WTC11 (cell line): Measurements from ENCODE around the gene EPHA4. TPM values are rescaled to one million over a fixed set of nuclear protein-coding genes. Genes with fewer than 3 reads are reported as not detected.

Source experiments
- ATAC-seq: fragments of 200-7000 bp; cut with Tn5 transposase; 2 replicates; pipeline ENCODE4 v1.10.0; 2021; ENCODE audit warnings: mild to moderate bottlenecking, moderate library complexity
- CTCF ChIA-PET: fragments of 300-600 bp; sonication (Branson Sonifier 250); formaldehyde crosslinking; loops from one replicate; lab custom pipeline; 2021; ENCODE audit warnings: antibody characterized with exemption; lab: Charles Lee
- POLR2A ChIA-PET: fragments of 350-600 bp; sonication (Branson Sonifier 250); formaldehyde crosslinking; loops from one replicate; lab custom pipeline; 2021; ENCODE audit warnings: antibody characterized with exemption; lab: Charles Lee
- DNase-seq: peaks from one replicate; pipeline ENCODE4 v3.0.0; 2021; ENCODE audit warnings: low spot score
- H3K27ac Mint-ChIP-seq: 2 replicates; pipeline ENCODE4 v1.8.0; 2021; ENCODE audit warnings: mixed read lengths
- H3K27me3 Mint-ChIP-seq: 2 replicates; pipeline ENCODE4 v1.8.0; 2021; ENCODE audit warnings: low read depth, mild to moderate bottlenecking, moderate library complexity, mixed read lengths
- H3K36me3 Mint-ChIP-seq: 2 replicates; pipeline ENCODE4 v1.8.0; 2021; ENCODE audit warnings: mixed read lengths
- H3K4me1 Mint-ChIP-seq: 2 replicates; pipeline ENCODE4 v1.8.0; 2022; ENCODE audit warnings: mixed read lengths
- H3K4me3 Mint-ChIP-seq: 2 replicates; pipeline ENCODE4 v1.8.0; 2021; ENCODE audit warnings: mild to moderate bottlenecking, moderate library complexity, mixed read lengths
- H3K9me3 Mint-ChIP-seq: 2 replicates; pipeline ENCODE4 v1.8.0; 2021; ENCODE audit warnings: mixed read lengths
- CREM ChIP-seq: sonication (generic); formaldehyde crosslinking; IDR thresholded peaks from 2 replicates; pipeline ENCODE4 v1.8.1; 2022; ENCODE audit warnings: mild to moderate bottlenecking, missing genetic modification reagents, moderate library complexity
- ELF4 ChIP-seq: sonication (generic); formaldehyde crosslinking; IDR thresholded peaks from 2 replicates; pipeline ENCODE4 v1.8.1; 2022; ENCODE audit warnings: low read depth, mild to moderate bottlenecking, moderate library complexity, missing genetic modification reagents
- EMX1 ChIP-seq: fragments of 250-450 bp; sonication (Bioruptor Pico); IDR thresholded peaks from 2 replicates; pipeline ENCODE4 v1.8.0; 2021; ENCODE audit warnings: mild to moderate bottlenecking
- IRF2 ChIP-seq: sonication (generic); formaldehyde crosslinking; IDR thresholded peaks from 2 replicates; pipeline ENCODE4 v1.8.0; 2022; ENCODE audit warnings: low read depth, missing genetic modification reagents, borderline replicate concordance
- NFATC4 ChIP-seq: fragments of 250-450 bp; sonication (Bioruptor Pico); IDR thresholded peaks from 2 replicates; pipeline ENCODE4 v1.9.0; 2021; ENCODE audit warnings: mild to moderate bottlenecking
- RELA ChIP-seq: sonication (generic); formaldehyde crosslinking; IDR thresholded peaks from 2 replicates; pipeline ENCODE4 v1.8.1; 2022; ENCODE audit warnings: missing genetic modification reagents, mild to moderate bottlenecking, borderline replicate concordance
- TP53 ChIP-seq: sonication (generic); formaldehyde crosslinking; IDR thresholded peaks from 2 replicates; pipeline ENCODE4 v1.8.1; 2023; ENCODE audit warnings: mild to moderate bottlenecking, missing genetic modification reagents
- ZNF121 ChIP-seq: sonication (generic); formaldehyde crosslinking; IDR thresholded peaks from 2 replicates; pipeline ENCODE4 v1.8.0; 2023; ENCODE audit warnings: missing genetic modification reagents
- ZNF219 ChIP-seq: sonication (generic); formaldehyde crosslinking; IDR thresholded peaks from 2 replicates; pipeline ENCODE4 v1.8.0; 2023; ENCODE audit warnings: missing genetic modification reagents, mild to moderate bottlenecking, borderline replicate concordance
- ZNF263 ChIP-seq: sonication (generic); formaldehyde crosslinking; IDR thresholded peaks from 2 replicates; pipeline ENCODE4 v1.8.1; 2022; ENCODE audit warnings: low read depth, mild to moderate bottlenecking, moderate library complexity, missing genetic modification reagents
- total RNA-seq: library from RNA; stranded (reverse); gene quantifications from 3 replicates; pipeline ENCODE4 v1.2.3, GENCODE V29; 2021
- TF ChIP-seq, protein P1 (sequence below): sonication (generic); formaldehyde crosslinking; IDR thresholded peaks from 2 replicates; pipeline ENCODE4 v1.8.0; 2022; ENCODE audit warnings: mild to moderate bottlenecking, missing genetic modification reagents
- TF ChIP-seq, protein P2 (sequence below): sonication (generic); formaldehyde crosslinking; IDR thresholded peaks from 2 replicates; pipeline ENCODE4 v1.8.1; 2022; ENCODE audit warnings: low read depth, missing genetic modification reagents, borderline replicate concordance
- TF ChIP-seq, protein P3 (sequence below): sonication (generic); formaldehyde crosslinking; IDR thresholded peaks from 2 replicates; pipeline ENCODE4 v1.8.1; 2022; ENCODE audit warnings: mild to moderate bottlenecking, moderate library complexity, missing genetic modification reagents
- TF ChIP-seq, protein P4 (sequence below): sonication (generic); formaldehyde crosslinking; IDR thresholded peaks from 2 replicates; pipeline ENCODE4 v1.8.1; 2022; ENCODE audit warnings: missing genetic modification reagents, borderline replicate concordance
- TF ChIP-seq, protein P5 (sequence below): fragments of 250-450 bp; sonication (Bioruptor Pico); conservative IDR thresholded peaks from 2 replicates; pipeline ENCODE4 v1.9.0; 2021; ENCODE audit warnings: mild to moderate bottlenecking

The EPHA4 gene
- total RNA-seq, 1 experiment from 2014 or later = 11.0 TPM

- Mint-ChIP-seq H3K27ac (no peak overlapping the region), H3K36me3 (no peaks in the 10 kb centered on the region), H3K4me1 (peaks cover 15% of the 10 kb centered on the region), H3K27me3 (no peaks in the 10 kb centered on the region), H3K4me3 (no peak overlapping the region), H3K9me3 (no peaks in the 10 kb centered on the region)
- ChIA-PET CTCF (no interaction called here), POLR2A (no interaction called here)
- no peak for ATAC-seq
- no peak for DNase-seq
- TF ChIP-seq RELA (CRISPR knock-in tag) (no peak), IRF2 (no peak)
- TF ChIP-seq, protein P1, sequence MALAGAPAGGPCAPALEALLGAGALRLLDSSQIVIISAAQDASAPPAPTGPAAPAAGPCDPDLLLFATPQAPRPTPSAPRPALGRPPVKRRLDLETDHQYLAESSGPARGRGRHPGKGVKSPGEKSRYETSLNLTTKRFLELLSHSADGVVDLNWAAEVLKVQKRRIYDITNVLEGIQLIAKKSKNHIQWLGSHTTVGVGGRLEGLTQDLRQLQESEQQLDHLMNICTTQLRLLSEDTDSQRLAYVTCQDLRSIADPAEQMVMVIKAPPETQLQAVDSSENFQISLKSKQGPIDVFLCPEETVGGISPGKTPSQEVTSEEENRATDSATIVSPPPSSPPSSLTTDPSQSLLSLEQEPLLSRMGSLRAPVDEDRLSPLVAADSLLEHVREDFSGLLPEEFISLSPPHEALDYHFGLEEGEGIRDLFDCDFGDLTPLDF (CRISPR knock-in tag) = no peak
These were observed 65.6 kb downstream of the EPHA4 start for GRCh38 chr2:221506469-221506868.

DNA sequence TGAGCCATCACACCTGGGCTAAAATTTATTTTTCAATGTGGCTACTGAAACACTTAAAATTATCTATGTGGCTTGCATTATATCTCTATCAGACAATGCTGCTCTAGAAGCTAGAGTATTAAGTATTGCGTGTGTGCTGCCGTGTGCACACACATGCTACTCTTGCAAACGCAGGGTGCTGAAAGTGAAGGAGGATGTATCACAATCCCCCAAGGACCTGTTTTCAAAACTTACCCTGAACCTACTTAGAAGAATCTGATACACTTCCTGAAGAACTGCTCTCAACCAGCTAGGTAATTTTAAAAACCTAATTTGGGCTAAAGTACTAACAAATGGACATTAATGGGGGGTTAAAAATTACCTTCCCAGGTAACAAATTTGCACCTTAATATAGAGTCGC, 66.5 kb downstream of the EPHA4 start:
- H3K36me3 Mint-ChIP-seq = no peaks in the 10 kb centered on the region
- DNase-seq = no peak
- no peak for ATAC-seq
- H3K27me3 Mint-ChIP-seq = no peaks in the 10 kb centered on the region
- H3K9me3 Mint-ChIP-seq = no peaks in the 10 kb centered on the region
- peaks cover 23% of the 10 kb centered on the region for H3K4me1 Mint-ChIP-seq
- H3K4me3 Mint-ChIP-seq = no peak overlapping the region
- POLR2A ChIA-PET = no interaction called here
- CTCF ChIA-PET = no interaction called here
- TF ChIP-seq ZNF121 (CRISPR knock-in tag) = no peak
- no peak for TF ChIP-seq EMX1 (CRISPR knock-in tag)
- no peak for TF ChIP-seq ZNF219 (CRISPR knock-in tag)
- TF ChIP-seq CREM = no peak
- TF ChIP-seq, protein P2, sequence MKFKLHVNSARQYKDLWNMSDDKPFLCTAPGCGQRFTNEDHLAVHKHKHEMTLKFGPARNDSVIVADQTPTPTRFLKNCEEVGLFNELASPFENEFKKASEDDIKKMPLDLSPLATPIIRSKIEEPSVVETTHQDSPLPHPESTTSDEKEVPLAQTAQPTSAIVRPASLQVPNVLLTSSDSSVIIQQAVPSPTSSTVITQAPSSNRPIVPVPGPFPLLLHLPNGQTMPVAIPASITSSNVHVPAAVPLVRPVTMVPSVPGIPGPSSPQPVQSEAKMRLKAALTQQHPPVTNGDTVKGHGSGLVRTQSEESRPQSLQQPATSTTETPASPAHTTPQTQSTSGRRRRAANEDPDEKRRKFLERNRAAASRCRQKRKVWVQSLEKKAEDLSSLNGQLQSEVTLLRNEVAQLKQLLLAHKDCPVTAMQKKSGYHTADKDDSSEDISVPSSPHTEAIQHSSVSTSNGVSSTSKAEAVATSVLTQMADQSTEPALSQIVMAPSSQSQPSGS = no peak
- no peak for TF ChIP-seq ZNF263 (CRISPR knock-in tag)
- TF ChIP-seq, protein P3, sequence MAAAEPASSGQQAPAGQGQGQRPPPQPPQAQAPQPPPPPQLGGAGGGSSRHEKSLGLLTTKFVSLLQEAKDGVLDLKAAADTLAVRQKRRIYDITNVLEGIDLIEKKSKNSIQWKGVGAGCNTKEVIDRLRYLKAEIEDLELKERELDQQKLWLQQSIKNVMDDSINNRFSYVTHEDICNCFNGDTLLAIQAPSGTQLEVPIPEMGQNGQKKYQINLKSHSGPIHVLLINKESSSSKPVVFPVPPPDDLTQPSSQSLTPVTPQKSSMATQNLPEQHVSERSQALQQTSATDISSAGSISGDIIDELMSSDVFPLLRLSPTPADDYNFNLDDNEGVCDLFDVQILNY = no peak
- no peak for TF ChIP-seq TP53 (CRISPR knock-in tag)
- no peak overlapping the region for H3K27ac Mint-ChIP-seq

DNA sequence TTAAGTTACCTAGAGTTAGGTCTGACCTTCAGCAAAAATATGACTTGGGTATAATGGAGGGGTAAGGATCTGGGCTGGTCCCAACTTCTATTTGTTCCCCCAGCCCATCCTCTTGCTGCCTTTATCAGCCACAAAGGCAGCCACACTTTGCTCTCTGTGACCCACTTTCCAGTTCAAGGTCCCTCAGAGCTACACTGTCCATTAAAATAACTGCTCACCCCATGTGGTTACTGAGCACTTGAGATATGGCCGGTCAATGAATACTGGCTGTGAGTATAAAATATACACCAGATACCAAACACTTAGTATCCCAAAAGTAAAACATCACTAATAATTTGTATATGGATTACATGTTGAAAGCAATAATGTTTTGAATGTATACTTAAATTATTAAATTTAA, 67.2 kb downstream of the EPHA4 start:
- CTCF ChIA-PET = no interaction called here
- Mint-ChIP-seq H3K4me1 (peaks cover 23% of the 10 kb centered on the region), H3K4me3 (no peak overlapping the region), H3K27me3 (no peaks in the 10 kb centered on the region), H3K36me3 (no peaks in the 10 kb centered on the region), H3K27ac (no peak overlapping the region), H3K9me3 (no peaks in the 10 kb centered on the region)
- POLR2A ChIA-PET = no interaction called here
- ATAC-seq (no peak), DNase-seq (no peak)
- TF ChIP-seq, protein P4, sequence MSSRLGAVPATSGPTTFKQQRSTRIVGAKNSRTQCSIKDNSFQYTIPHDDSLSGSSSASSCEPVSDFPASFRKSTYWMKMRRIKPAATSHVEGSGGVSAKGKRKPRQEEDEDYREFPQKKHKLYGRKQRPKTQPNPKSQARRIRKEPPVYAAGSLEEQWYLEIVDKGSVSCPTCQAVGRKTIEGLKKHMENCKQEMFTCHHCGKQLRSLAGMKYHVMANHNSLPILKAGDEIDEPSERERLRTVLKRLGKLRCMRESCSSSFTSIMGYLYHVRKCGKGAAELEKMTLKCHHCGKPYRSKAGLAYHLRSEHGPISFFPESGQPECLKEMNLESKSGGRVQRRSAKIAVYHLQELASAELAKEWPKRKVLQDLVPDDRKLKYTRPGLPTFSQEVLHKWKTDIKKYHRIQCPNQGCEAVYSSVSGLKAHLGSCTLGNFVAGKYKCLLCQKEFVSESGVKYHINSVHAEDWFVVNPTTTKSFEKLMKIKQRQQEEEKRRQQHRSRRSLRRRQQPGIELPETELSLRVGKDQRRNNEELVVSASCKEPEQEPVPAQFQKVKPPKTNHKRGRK (CRISPR knock-in tag) = no peak
- TF ChIP-seq ELF4 (CRISPR knock-in tag) (no peak), NFATC4 (no peak)
- TF ChIP-seq, protein P5, sequence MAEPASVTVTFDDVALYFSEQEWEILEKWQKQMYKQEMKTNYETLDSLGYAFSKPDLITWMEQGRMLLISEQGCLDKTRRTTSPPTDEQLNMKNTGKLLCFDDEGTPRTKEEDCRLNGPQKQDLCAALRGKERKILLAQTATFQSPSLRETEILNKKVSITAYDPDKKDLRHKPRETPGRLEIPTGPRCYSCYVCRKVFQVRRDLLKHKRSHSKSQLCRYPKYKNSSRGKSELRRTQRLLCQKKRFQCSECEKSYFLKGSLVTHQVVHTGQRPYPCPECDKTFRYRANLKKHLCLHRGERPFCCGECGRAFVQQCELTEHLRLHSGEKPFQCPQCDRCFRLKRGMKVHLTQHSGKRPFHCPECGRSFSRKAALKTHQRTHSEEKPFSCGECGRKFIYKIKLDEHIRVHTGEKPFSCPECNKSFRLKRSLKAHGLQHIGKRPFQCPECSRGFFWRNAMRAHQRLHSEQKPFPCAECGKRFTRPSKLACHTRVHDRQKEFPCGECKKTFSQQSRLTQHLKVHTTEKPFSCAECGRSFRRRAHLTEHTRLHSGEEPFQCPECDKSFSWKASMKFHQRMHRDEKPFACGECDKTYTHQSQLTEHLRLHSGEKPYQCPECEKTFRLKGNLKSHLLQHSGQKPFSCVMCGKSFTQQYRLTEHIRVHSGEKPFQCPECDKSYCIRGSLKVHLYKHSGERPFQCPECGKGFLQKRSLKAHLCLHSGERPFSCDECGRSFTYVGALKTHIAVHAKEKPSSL (CRISPR knock-in tag) = no peak
